WTC11 (cell line): ENCODE results near the gene LINC00237.

ENCODE experiments used
- ATF1 ChIP-seq: sonication (generic); formaldehyde crosslinking; IDR thresholded peaks from 2 replicates; pipeline ENCODE4 v1.8.1; 2023; ENCODE audit warnings: mild to moderate bottlenecking, moderate library complexity, missing genetic modification reagents
- CREM ChIP-seq: sonication (generic); formaldehyde crosslinking; IDR thresholded peaks from 2 replicates; pipeline ENCODE4 v1.8.1; 2022; ENCODE audit warnings: mild to moderate bottlenecking, missing genetic modification reagents, moderate library complexity
- CTCF ChIP-seq: fragments of 200-600 bp; IDR thresholded peaks from 2 replicates; pipeline ENCODE4 v1.8.0; 2022; ENCODE audit warnings: antibody characterized with exemption
- E2F1 ChIP-seq: sonication (generic); formaldehyde crosslinking; IDR thresholded peaks from 2 replicates; pipeline ENCODE4 v1.8.0; 2022; ENCODE audit warnings: mild to moderate bottlenecking, missing genetic modification reagents
- ESRRA ChIP-seq: sonication (generic); formaldehyde crosslinking; IDR thresholded peaks from 2 replicates; pipeline ENCODE4 v1.8.1; 2022; ENCODE audit warnings: mild to moderate bottlenecking, missing genetic modification reagents, borderline replicate concordance
- FOXJ3 ChIP-seq: sonication (generic); formaldehyde crosslinking; IDR thresholded peaks from 2 replicates; pipeline ENCODE4 v1.9.0; 2021; ENCODE audit warnings: missing genetic modification reagents, mild to moderate bottlenecking, borderline replicate concordance
- GTF2I ChIP-seq: fragments of 250-450 bp; sonication (Bioruptor Pico); conservative IDR thresholded peaks from 2 replicates; pipeline ENCODE4 v1.4.0; 2021; ENCODE audit warnings: mild to moderate bottlenecking
- JUN ChIP-seq: sonication (generic); formaldehyde crosslinking; IDR thresholded peaks from 2 replicates; pipeline ENCODE4 v1.8.0; 2023; ENCODE audit warnings: mild to moderate bottlenecking, missing genetic modification reagents
- KAT7 ChIP-seq: sonication (generic); formaldehyde crosslinking; IDR thresholded peaks from 2 replicates; pipeline ENCODE4 v1.8.1; 2023; ENCODE audit warnings: missing genetic modification reagents, mild to moderate bottlenecking, borderline replicate concordance
- SMAD3 ChIP-seq: sonication (generic); formaldehyde crosslinking; IDR thresholded peaks from 2 replicates; pipeline ENCODE4 v1.8.0; 2022; ENCODE audit warnings: missing genetic modification reagents, mild to moderate bottlenecking, borderline replicate concordance
- ZNF138 ChIP-seq: sonication (generic); formaldehyde crosslinking; conservative IDR thresholded peaks from 2 replicates; pipeline ENCODE4 v1.8.1; 2022; ENCODE audit warnings: mild to moderate bottlenecking, moderate library complexity, missing genetic modification reagents
- ZNF671 ChIP-seq: fragments of 250-450 bp; sonication (Bioruptor Pico); IDR thresholded peaks from 2 replicates; pipeline ENCODE4 v1.8.0; 2021; ENCODE audit warnings: mild to moderate bottlenecking
- TF ChIP-seq, protein P1 (sequence below): sonication (generic); formaldehyde crosslinking; IDR thresholded peaks from 2 replicates; pipeline ENCODE4 v1.8.0; 2022; ENCODE audit warnings: mild to moderate bottlenecking, missing genetic modification reagents
- TF ChIP-seq, protein P2 (sequence below): sonication (generic); formaldehyde crosslinking; IDR thresholded peaks from 2 replicates; pipeline ENCODE4 v1.8.0; 2022; ENCODE audit warnings: missing genetic modification reagents

- TF ChIP-seq, protein P1, sequence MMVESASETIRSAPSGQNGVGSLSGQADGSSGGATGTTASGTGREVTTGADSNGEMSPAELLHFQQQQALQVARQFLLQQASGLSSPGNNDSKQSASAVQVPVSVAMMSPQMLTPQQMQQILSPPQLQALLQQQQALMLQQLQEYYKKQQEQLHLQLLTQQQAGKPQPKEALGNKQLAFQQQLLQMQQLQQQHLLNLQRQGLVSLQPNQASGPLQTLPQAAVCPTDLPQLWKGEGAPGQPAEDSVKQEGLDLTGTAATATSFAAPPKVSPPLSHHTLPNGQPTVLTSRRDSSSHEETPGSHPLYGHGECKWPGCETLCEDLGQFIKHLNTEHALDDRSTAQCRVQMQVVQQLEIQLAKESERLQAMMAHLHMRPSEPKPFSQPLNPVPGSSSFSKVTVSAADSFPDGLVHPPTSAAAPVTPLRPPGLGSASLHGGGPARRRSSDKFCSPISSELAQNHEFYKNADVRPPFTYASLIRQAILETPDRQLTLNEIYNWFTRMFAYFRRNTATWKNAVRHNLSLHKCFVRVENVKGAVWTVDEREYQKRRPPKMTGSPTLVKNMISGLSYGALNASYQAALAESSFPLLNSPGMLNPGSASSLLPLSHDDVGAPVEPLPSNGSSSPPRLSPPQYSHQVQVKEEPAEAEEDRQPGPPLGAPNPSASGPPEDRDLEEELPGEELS (CRISPR knock-in tag) = no peak
- TF ChIP-seq CTCF = no peak
- no peak for TF ChIP-seq ZNF671 (CRISPR knock-in tag)
- TF ChIP-seq CREM (CRISPR knock-in tag) = no peak
- TF ChIP-seq SMAD3 = no peak
- TF ChIP-seq ZNF138 (CRISPR knock-in tag) = no peak
- TF ChIP-seq, protein P2, sequence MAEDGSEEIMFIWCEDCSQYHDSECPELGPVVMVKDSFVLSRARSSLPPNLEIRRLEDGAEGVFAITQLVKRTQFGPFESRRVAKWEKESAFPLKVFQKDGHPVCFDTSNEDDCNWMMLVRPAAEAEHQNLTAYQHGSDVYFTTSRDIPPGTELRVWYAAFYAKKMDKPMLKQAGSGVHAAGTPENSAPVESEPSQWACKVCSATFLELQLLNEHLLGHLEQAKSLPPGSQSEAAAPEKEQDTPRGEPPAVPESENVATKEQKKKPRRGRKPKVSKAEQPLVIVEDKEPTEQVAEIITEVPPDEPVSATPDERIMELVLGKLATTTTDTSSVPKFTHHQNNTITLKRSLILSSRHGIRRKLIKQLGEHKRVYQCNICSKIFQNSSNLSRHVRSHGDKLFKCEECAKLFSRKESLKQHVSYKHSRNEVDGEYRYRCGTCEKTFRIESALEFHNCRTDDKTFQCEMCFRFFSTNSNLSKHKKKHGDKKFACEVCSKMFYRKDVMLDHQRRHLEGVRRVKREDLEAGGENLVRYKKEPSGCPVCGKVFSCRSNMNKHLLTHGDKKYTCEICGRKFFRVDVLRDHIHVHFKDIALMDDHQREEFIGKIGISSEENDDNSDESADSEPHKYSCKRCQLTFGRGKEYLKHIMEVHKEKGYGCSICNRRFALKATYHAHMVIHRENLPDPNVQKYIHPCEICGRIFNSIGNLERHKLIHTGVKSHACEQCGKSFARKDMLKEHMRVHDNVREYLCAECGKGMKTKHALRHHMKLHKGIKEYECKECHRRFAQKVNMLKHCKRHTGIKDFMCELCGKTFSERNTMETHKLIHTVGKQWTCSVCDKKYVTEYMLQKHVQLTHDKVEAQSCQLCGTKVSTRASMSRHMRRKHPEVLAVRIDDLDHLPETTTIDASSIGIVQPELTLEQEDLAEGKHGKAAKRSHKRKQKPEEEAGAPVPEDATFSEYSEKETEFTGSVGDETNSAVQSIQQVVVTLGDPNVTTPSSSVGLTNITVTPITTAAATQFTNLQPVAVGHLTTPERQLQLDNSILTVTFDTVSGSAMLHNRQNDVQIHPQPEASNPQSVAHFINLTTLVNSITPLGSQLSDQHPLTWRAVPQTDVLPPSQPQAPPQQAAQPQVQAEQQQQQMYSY = no peak
- no peak for TF ChIP-seq GTF2I (CRISPR knock-in tag)
- TF ChIP-seq FOXJ3 (CRISPR knock-in tag) = no peak
- TF ChIP-seq KAT7 = no peak
- no peak for TF ChIP-seq ESRRA (CRISPR knock-in tag)
- TF ChIP-seq E2F1 (CRISPR knock-in tag) = no peak
- TF ChIP-seq JUN = no peak
- no peak for TF ChIP-seq ATF1 (CRISPR knock-in tag)
These were observed 2.3 kb downstream of the LINC00237 start for GRCh38 chr20:21103582-21104465.
